Heart left ventricle (tissue), 16 donors: ENCODE measurements around the gene ARID5B. TPM values are rescaled to one million over a fixed set of nuclear protein-coding genes. Genes with fewer than 3 reads are reported as not detected.

ENCODE experiments used
- ATAC-seq, 4 donors: fragments of 200-7000 bp; cut with Tn5 transposase; one replicate each; pipeline ENCODE4 v1.9.1; 2020 to 2022; ENCODE audit warnings: moderate library complexity in 4 of 4, mild to moderate bottlenecking in 3 of 4, moderate number of reproducible peaks in 1 of 4
- DNase-seq, 5 donors: peaks; one replicate each; pipeline ENCODE4 v3.0.0-alpha.2; 2020
- H3K27ac ChIP-seq, 12 donors: fragments of 200-600 bp; sonication (generic) in 4 of 12; one replicate each; pipeline versions ENCODE4 v1.5.0 to v1.8.0; 2016 to 2022; ENCODE audit warnings: mild to moderate bottlenecking in 2 of 12
- H3K27me3 ChIP-seq, 9 donors: fragments of 200-600 bp; sonication (generic) in 2 of 9; one replicate each; pipeline versions ENCODE4 v1.5.1 to v1.8.0; 2016 to 2022; ENCODE audit warnings: mild to moderate bottlenecking in 3 of 9
- H3K36me3 ChIP-seq, 9 donors: fragments of 200-600 bp; sonication (generic) in 2 of 9; one replicate each; pipeline versions ENCODE4 v1.5.0 to v1.8.0; 2018 to 2022; ENCODE audit warnings: mild to moderate bottlenecking in 2 of 9
- H3K4me1 ChIP-seq, 12 donors: fragments of 200-600 bp; sonication (generic) in 4 of 12; one replicate each; pipeline versions ENCODE4 v1.5.0 to v1.8.0; 2016 to 2022; ENCODE audit warnings: mild to moderate bottlenecking in 3 of 12
- H3K4me3 ChIP-seq, 12 donors: fragments of 200-600 bp; sonication (generic) in 4 of 12; one replicate each; pipeline versions ENCODE4 v1.5.0 to v1.8.0; 2017 to 2022; ENCODE audit warnings: mild to moderate bottlenecking in 9 of 12, moderate library complexity in 4 of 12
- H3K9me3 ChIP-seq, 12 donors: fragments of 200-600 bp; sonication (generic) in 4 of 12; one replicate each; pipeline versions ENCODE4 v1.5.0 to v1.8.0; 2016 to 2022; ENCODE audit warnings: mild to moderate bottlenecking in 1 of 12
- CTCF ChIP-seq, 12 donors: fragments of 200-600 bp; sonication (generic) in 4 of 12; IDR thresholded peaks; one replicate each; pipeline versions ENCODE4 v1.5.0 to v1.8.0; 2018 to 2022; ENCODE audit warnings: antibody characterized with exemption in 12 of 12, mild to moderate bottlenecking in 5 of 12
- POLR2A ChIP-seq, 2 donors: fragments of 450-650 bp; IDR thresholded peaks; one replicate each; pipeline ENCODE4 v1.6.1; 2017; ENCODE audit warnings: antibody characterized with exemption in 2 of 2, mild to moderate bottlenecking in 2 of 2, moderate library complexity in 2 of 2
- WGBS, 4 donors: extraction: QIAGEN DNeasy Blood & Tissue Kit in 2 of 4; methylation state at CpG; one replicate each; pipeline versions ENCODE4 v1.1.5 to v1.1.7; 2013 to 2018; 5-methylcytosine and 5-hydroxymethylcytosine counted together
- intact Hi-C, 10 donors: fragments of 100-400 bp; cut with DNase I; formaldehyde crosslinking; loops; one replicate each; pipeline versions ENCODE4 v1.11.1 to v1.14.2; 2022
- polyA plus RNA-seq, 2 donors: library from polyadenylated mRNA; stranded (reverse); fragments of 200-250 nt; gene quantifications; one replicate each; pipeline ENCODE4 v1.2.3, GENCODE V29; 2013
- total RNA-seq, 9 donors: library from RNA; depleted of rRNA in 2 of 9; stranded (reverse); fragments of >200 nt in 2 of 9; fragmentation: NEBNext Ultra II Directional in 3 of 9; extraction: Animal tissue kit (Norgen Biotek cat#: 25700) in 3 of 9; gene quantifications; one replicate each; pipeline versions ENCODE4 v1.1.0 to v1.2.4, GENCODE V29; 2016 to 2023
- donor health status: ischemic (EF 13 %, LVEDD 7.1; RV severe dilation, severe dysfunction).
- donor health status: healthy with polysubstance abuse.
- donor health status: DM: no; HTN: yes; CAD: no.
- donor health status: DM: no; HTN: no; CAD: no.
- donor health status: ischemic (EF 25% LVEDD 6.9; RV normal size, moderate dysfunction).
- donor health status: ischemic (EF 25% LVEDD 5.7; RV mildly dilated, moderate dysfunction).
- donor health status: healthy.
- donor health status: DM: yes; HTN: yes; CAD: no.
- donor health status: ischemic (EF 35%, LVEDD 5.7; RV mildly dilated, moderate dysfunction).
- donor health status: nonischemic (EF 11% LVEDD 7.7; RV severe dilation, severe dysfunction).
- donor health status: DM: yes; HTN: yes; CAD: no.
- donor health status: PGD.
- donor health status: ischemic (EF 29% LVEDD 5.4; RV normal size, mild dysfunction).
- donor health status: nonischemic (EF 23%, LVEDD 6.1; RV moderate dilation, normal function).

The ARID5B gene
- total and polyA plus RNA-seq, 11 donors: 4.5 to 45.5 (median 26.6) TPM

- Histone ChIP-seq H3K9me3 (no peaks in the 10 kb centered on the region), H3K27ac (peak overlapping the region; percentile 76 to 92 (median 88)), H3K36me3 (peaks cover 0 to 25% (median 13%) of the 10 kb centered on the region in 9 donors), H3K27me3 (no peaks in the 10 kb centered on the region), H3K4me1 (peaks cover 9 to 87% (median 70%) of the 10 kb centered on the region in 12 donors), H3K4me3 (peak overlapping the region in 2 of 12 donors; percentile 1 to 30)
- TF ChIP-seq CTCF (IDR thresholded peaks at IDR 0.05) (no peak), POLR2A (IDR thresholded peaks at IDR 0.05) (no peak)
- ATAC-seq: no peak
- no peak for DNase-seq
- intact Hi-C loops: loop anchor here in 6 of 10 donors (2.0 to 5.0 kb wide), 2 partner anchors 31 to 34 kb away; no protein-coding TSS in a partner anchor
- WGBS, 4 donors: 77 to 81% (median 79%) methylated on average over 5 of the region's 5 CpGs
Observed at GRCh38 chr10:62081341-62082270, 180.1 kb downstream of the ARID5B start.

GRCh38 chr10:62082271-62082656 lies 180.8 kb downstream of the ARID5B start:
- WGBS, 4 donors: 55 to 70% (median 66%) methylated on average over 1 of the region's 1 CpG
- H3K9me3 ChIP-seq: no peaks in the 10 kb centered on the region
- H3K4me3 ChIP-seq: peak overlapping the region in 4 of 12 donors; percentile 1 to 30 (median 13)
- TF ChIP-seq POLR2A (IDR thresholded peaks at IDR 0.05): no peak
- peaks cover 9 to 80% (median 64%) of the 10 kb centered on the region in 12 donors for H3K4me1 ChIP-seq
- intact Hi-C loops: loop anchor here in 6 of 10 donors (2.0 to 5.0 kb wide), 2 partner anchors 31 to 35 kb away; no protein-coding TSS in a partner anchor
- ATAC-seq (no peak), DNase-seq (no peak)
- no peaks in the 10 kb centered on the region for H3K27me3 ChIP-seq
- peaks cover 0 to 29% (median 18%) of the 10 kb centered on the region in 9 donors for H3K36me3 ChIP-seq
- peak overlapping the region; percentile 76 to 92 (median 88) for H3K27ac ChIP-seq

- no peaks in the 10 kb centered on the region for H3K27me3 ChIP-seq
- 5 to 12% (median 8%) methylated on average over 7 of the region's 7 CpGs for WGBS, 4 donors
- peaks cover 9 to 74% (median 58%) of the 10 kb centered on the region in 12 donors for H3K4me1 ChIP-seq
- DNase-seq: peak in 1 of 5 donors; percentile 37
- H3K4me3 ChIP-seq: peak overlapping the region in 8 of 12 donors; percentile 2 to 30 (median 10)
- no peak for TF ChIP-seq CTCF (IDR thresholded peaks at IDR 0.05)
- TF ChIP-seq POLR2A (IDR thresholded peaks at IDR 0.05): no peak
- ATAC-seq: peak; percentile 33 to 60 (median 52)
- peaks cover 0 to 35% (median 24%) of the 10 kb centered on the region in 9 donors for H3K36me3 ChIP-seq
- intact Hi-C loops: loop anchor here in 6 of 10 donors (2.0 to 5.0 kb wide), 2 partner anchors 32 to 36 kb away; no protein-coding TSS in a partner anchor
- H3K9me3 ChIP-seq: no peaks in the 10 kb centered on the region
- peak overlapping the region; percentile 76 to 92 (median 88) for H3K27ac ChIP-seq
Observed at GRCh38 chr10:62082729-62083411, 181.4 kb downstream of the ARID5B start.

- TF ChIP-seq POLR2A (IDR thresholded peaks at IDR 0.05) (no peak), CTCF (IDR thresholded peaks at IDR 0.05) (no peak)
- ATAC-seq (peak; percentile 78 to 88 (median 84)), DNase-seq (peak; percentile 74 to 87 (median 80))
- peaks cover 0 to 43% (median 31%) of the 10 kb centered on the region in 9 donors for H3K36me3 ChIP-seq
- no peaks in the 10 kb centered on the region for H3K9me3 ChIP-seq
- H3K27me3 ChIP-seq: no peaks in the 10 kb centered on the region
- peak overlapping the region in 7 of 12 donors; percentile 2 to 30 (median 9) for H3K4me3 ChIP-seq
- intact Hi-C loops: loop anchor here in 6 of 10 donors (2.0 to 5.0 kb wide), 2 partner anchors 33 to 36 kb away; no protein-coding TSS in a partner anchor
- peaks cover 9 to 71% (median 55%) of the 10 kb centered on the region in 12 donors for H3K4me1 ChIP-seq
- H3K27ac ChIP-seq: peak overlapping the region; percentile 76 to 92 (median 88)
- 20 to 32% (median 24%) methylated on average over 3 of the region's 3 CpGs for WGBS, 4 donors
Observed at GRCh38 chr10:62083412-62084267, 182.1 kb downstream of the ARID5B start.
